Measurements from ENCODE around the gene RUBCN.
"Not testable (repeated sequence)": the region's sequence is repeated elsewhere in the genome, so short reads cannot be mapped to it uniquely, and the experiment has no call there.

The RUBCN gene

GRCh38 chr3:197626404-197627157, 110.1 kb downstream of the RUBCN start:
- not testable (repeated sequence) for H3K9me3 ChIP-seq (ENCODE audit: control insufficient read depth, insufficient read depth, low read length); H3K27me3 ChIP-seq (ENCODE audit: control insufficient read depth, low read length); H3K27ac ChIP-seq (ENCODE audit: low read depth, low read length); H3F3A ChIP-seq (ENCODE audit: control insufficient read depth, insufficient read depth); H3K9me2 ChIP-seq (replicated peaks; ENCODE audit: control insufficient read depth, low read length); H4K20me1 ChIP-seq (ENCODE audit: control insufficient read depth, insufficient read depth, low read depth, low read length); H3K36me3 ChIP-seq (ENCODE audit: control insufficient read depth, low read length); H3K4me1 ChIP-seq (ENCODE audit: control insufficient read depth, low read length)
- 0 out of 2 replicates have a peak overlapping the region, but pooled peaks have one; percentile 14 for H3K4me2 ChIP-seq (ENCODE audit: low read length)
- H3K4me3 ChIP-seq (ENCODE audit: low read length): peak overlapping the region; percentile 35; the same call in 1 of the 2 replicates
- peaks cover 16% of the 10 kb centered on the region for H3K79me2 ChIP-seq (ENCODE audit: control insufficient read depth, low read length)

GRCh38 chr3:197621478-197621877, 115.2 kb downstream of the RUBCN start:
- not testable (repeated sequence) for H3K27me3 ChIP-seq (ENCODE audit: control insufficient read depth, low read length); H3K9me2 ChIP-seq (replicated peaks; ENCODE audit: control insufficient read depth, low read length); H3K4me1 ChIP-seq (ENCODE audit: control insufficient read depth, low read length); H3K4me2 ChIP-seq (ENCODE audit: low read length); H3K27ac ChIP-seq (ENCODE audit: low read depth, low read length); H3F3A ChIP-seq (ENCODE audit: control insufficient read depth, insufficient read depth); H4K20me1 ChIP-seq (ENCODE audit: control insufficient read depth, insufficient read depth, low read depth, low read length); H3K9me3 ChIP-seq (ENCODE audit: control insufficient read depth, insufficient read depth, low read length); H3K4me3 ChIP-seq (ENCODE audit: low read length)
- Histone ChIP-seq H3K79me2 (ENCODE audit: control insufficient read depth, low read length) (peaks cover 16% of the 10 kb centered on the region), H3K36me3 (ENCODE audit: control insufficient read depth, low read length) (peaks cover 28% of the 10 kb centered on the region)

Data from DOHH2 (cell line).